H1 (cell line): ENCODE measurements around the gene SKIC8. TPM values are rescaled to one million over a fixed set of nuclear protein-coding genes. Genes with fewer than 3 reads are reported as not detected.

ENCODE experiments used
- CHD7 ChIP-seq: fragments of 300-600 bp; sonication (generic); IDR thresholded peaks from 2 replicates; pipeline ENCODE4 v1.7.1; 2012; ENCODE audit warnings: low read length, moderate library complexity, mild to moderate bottlenecking, inconsistent platforms; ENCODE audit not compliant: insufficient replicate concordance
- POLR2AphosphoS5 ChIP-seq: IDR thresholded peaks from 2 replicates; pipeline ENCODE4 v1.6.1; 2011; ENCODE audit warnings: low read depth, low read length
- SP2 ChIP-seq: IDR thresholded peaks from 2 replicates; pipeline ENCODE4 v1.6.1; 2012; ENCODE audit warnings: mild to moderate bottlenecking, low read length, inconsistent platforms
- ZNF274 ChIP-seq: IDR thresholded peaks from 2 replicates; pipeline ENCODE4 v1.7.0; 2012; ENCODE audit warnings: low read length, borderline replicate concordance; ENCODE audit errors: extremely low read depth
- polyA plus RNA-seq, 7 experiments: library from polyadenylated mRNA; depleted of rRNA in 3 of 7; stranded (reverse) in 5 of 7; unstranded in 2 of 7; fragments of >200 nt in 5 of 7; fragments of 200-250 nt in 2 of 7; gene quantifications; 1 replicate in 5 of 7; 2 replicates in 1 of 7; 4 replicates in 1 of 7; pipeline versions ENCODE4 v1.2.1 to v1.2.3, GENCODE V29; 2011 to 2013; ENCODE audit warnings: missing spikeins in 2 of 7, mixed read lengths in 2 of 7
- total RNA-seq: library from RNA; stranded (reverse); fragmentation: NEBNext Ultra II Directional; extraction: Animal tissue kit (Norgen Biotek cat#: 25700); gene quantifications from 2 replicates; pipeline ENCODE4 v1.2.1, GENCODE V29; 2021

Gene SKIC8
- total and polyA plus RNA-seq, 2 of the 8 experiments (the other 6 are each of a cell fraction or from before 2014, with no cell fraction given): 44.2 to 77.7 TPM

GRCh38 chr15:78261062-78261461, 38.3 kb downstream of the SKIC8 start (continued):
- no peak for TF ChIP-seq CHD7
- no peak for TF ChIP-seq ZNF274
- no peak for TF ChIP-seq SP2
- TF ChIP-seq POLR2AphosphoS5: no peak
